Measurements from ENCODE around the gene GTF2F1.
"Not testable (repeated sequence)": the region's sequence is repeated elsewhere in the genome, so short reads cannot be mapped to it uniquely, and the experiment has no call there.

The GTF2F1 gene

DNA sequence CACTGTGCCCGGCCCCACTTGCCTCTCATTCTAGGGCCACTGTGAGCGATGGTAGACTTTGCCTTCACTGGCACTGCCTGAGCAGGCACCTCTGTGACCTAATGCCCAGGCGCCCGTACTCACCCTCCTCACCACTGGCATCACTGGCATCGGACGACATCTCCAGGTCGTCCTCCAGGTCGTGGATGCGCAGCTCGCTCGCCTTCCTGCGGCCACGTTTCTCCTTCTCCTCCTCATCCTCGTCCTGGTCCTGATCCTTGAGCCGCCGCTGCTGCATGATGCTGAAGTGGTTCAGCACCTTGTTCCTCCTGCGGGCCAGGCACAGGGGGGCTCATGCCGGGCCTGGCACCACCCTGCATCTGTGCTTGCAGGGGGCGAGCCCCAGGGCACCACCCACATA, 9.8 kb downstream of the GTF2F1 start:
- DNase-seq = no peak

DNA sequence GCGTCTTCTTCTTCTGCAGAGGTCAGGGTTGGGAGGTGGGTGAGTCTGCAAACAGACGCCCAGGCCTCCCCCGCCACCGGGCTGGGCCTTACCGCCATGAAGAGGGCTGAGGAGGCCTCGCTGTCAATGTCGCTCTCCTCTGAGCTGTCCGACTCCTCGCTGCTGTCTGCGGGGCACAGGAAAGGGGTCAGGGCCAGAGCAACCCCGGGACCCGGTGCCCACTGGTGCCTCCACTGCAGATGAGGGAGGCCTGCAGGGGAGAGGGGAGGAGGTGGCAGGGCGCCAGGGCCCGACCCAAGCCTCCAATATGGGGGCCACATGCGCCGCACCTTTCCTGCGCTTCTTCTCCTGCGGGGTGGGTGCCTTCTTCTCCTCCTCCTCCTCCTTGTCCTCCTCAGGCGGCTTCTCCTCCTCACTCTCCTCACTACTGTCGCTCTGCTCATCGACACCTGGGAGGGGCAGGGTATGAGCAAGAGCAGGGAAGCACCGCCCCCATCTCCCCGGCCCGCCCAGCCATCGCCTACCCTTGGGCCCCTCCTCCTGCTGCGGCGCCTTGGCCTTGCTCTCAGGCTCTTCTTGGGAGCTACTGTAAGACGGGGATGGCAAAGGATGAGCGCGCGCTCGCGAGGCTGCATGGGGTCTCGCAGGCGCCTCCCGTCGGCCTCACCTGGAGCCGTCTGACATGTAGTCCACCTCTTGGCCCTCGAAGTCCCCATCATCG, 11.8 kb downstream of the GTF2F1 start:
- no peak for DNase-seq

DNA sequence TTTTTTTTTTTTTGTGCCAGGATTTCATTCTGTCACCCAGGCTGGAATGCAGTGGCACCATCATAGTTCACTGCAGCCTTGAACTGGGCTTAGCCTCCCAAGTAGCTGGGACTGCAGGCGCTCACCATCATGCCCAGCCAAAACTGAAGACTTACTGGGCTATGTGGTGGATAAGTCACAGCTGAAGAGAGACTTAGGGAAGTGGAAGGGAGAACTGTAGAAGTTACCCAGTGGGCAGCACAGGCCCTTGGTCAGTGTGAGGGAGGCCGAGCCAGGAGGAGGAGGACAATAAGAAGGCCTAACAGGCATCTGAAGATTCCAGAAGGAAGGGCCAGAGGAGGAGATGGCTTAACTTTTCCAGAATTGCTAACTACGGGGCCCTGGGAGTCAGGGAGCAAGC, 13.2 kb downstream of the GTF2F1 start:
- DNase-seq = no peak

DNA sequence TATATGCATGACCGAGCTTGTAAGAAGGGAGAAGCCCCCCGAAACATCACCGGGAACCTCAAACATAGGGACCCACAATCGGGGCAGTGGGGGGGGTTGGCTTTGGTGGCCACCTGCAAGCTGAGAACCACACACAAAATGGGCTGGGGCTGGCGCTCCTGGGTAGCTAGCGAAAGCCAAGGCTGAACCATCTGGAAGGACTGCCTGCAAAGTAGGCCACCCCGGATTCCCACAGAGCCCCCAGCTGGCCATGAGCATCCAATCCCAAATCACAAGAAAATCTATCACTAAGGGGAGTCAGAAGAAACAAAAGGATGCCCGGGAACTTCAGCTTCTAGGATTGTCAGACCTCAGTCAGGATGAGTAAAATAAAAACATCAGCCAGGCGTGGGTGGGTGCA, 14.5 kb downstream of the GTF2F1 start:
- no peak for DNase-seq

DNA sequence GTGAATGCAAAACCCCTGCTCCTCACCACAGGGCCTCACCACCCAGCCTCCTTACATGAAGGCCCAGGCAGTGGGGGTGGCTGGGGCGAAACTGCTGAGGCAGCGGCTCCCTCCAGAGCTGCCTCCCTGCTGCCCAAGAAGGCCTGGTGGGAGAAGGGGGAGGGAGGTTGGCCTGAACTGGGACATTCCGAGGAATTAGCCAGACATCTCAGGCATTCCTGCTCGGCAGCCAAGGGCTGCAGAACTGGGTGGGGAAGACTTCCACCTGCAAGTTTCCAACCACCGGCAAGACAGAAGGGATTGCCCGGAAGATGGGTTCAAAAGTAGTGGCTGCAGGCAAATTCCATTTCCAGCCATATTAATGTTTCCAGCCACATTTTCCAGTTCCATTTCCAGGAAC, 14.9 kb downstream of the GTF2F1 start:
- DNase-seq = no peak

DNA sequence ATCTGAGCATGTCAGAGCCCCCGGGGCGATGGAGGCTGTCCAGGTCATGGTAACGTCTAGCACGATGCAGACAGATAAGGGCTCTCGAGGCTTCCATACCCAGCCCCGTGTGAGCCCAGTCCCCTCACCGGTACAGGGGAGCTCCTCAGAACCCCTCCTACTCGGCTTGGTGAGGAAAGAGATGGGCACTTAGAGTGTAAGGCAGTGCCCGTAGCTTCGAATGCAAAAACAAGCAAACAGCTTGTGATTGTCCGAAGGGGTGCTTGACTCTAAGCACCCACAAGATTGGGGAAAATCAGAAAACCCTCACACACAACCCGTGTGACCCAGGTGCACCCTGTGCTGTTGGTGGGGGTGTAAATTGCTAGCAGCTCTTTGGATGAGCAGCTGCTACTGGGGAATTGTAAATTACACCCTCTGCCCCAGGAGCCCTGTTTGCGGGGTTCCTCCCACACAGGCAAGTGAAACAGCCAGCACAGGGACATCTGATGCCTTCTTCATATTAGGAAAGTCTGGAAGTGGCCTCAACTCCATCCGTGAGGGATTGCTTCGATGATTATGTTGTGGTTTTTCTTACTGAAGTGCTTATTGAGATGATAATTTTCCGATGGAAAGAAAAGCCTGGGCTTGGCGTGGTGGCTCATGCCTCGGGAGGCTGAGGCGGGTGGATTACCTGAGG, 16.3 kb downstream of the GTF2F1 start:
- no peak for DNase-seq

DNA sequence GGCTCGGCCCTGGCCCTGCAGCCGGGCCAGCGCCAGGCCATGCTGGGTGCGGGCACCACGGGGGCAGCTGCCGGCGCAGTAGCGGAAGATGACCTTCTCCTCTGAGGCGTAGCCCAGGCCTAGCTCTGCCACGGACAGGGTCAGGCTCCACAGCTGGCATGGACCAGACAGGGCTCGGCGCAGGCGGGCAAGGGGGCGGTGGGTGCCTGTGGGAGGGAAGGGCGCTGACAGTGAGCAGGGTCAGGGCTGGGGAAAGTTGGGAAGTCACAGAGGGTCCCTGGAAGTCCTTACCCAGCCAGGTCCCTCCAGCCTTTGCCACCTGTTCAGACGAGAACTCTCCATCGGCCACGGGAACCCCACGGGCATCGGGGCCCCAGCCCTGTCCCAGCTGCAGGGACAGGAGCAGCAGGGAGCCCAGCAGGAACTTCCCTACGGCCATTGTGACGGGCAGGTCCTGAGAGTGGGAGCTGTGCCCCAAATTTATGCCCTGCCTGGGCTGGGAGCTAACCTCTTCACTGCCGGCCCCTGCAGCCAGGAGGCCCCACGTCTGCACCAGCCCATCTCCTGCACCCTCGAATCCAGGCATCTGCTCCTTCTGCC, 17.5 kb downstream of the GTF2F1 start, which contains the start of gene PSPN:
PSPN (minus strand) TSS at position 523 of the 600 bp plus-strand sequence; CDS start at position 439, 84 bp downstream.
- DNase-seq = no peak

DNA sequence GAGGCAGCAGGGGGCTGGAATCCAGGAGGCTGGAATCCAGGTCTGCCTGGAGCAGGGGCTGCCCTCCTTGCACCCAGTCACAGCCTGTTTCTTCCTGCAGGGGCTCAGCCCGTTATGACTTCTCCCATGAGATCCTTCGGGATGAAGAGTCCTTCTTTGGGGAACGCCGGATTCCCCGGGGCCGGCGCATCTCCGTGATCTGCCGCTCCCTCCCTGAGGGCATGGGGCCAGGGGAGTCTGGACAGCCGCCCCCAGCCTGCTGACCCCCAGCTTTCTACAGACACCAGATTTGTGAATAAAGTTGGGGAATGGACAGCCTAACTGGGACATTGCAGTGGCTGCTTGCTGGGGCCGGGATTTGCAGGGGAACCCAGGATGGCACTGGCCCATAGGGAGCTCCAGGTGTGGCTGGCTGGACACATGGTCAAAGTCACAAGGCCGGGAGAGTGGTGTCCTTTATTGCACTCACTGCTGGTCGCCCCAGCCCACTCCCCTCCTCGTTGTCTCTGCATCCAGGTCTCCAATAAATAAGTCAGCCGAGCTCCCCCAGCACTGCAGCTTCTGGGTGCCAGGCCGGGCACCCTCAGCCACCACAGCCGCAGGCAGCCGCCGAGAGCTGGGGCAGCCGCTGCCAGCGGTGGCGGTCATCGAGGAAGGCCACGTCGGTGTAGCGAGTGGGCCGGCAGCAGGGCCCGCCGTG, 18.1 kb downstream of the GTF2F1 start:
- no peak for DNase-seq

DNA sequence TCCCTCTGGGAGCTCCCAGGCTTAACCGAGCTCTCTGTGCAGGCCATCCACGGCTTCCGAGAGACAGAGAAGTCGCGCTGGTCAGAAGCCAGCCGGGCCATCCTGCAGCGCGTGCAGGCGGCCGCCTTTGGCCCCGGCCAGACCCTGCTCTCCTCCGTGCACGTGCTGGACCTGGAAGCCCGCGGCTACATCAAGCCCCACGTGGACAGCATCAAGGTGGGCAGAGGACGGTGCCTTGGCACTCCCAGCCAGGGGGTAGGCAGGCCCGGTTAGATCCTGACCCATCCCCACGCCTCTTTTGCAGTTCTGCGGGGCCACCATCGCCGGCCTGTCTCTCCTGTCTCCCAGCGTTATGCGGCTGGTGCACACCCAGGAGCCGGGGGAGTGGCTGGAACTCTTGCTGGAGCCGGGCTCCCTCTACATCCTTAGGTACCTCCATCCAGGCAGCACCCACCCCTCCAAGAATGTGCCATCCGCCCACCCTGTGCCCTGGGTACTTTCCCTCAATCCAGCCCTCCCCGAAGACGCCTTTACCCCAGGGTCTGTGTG, 18.7 kb downstream of the GTF2F1 start:
- no peak for DNase-seq

DNA sequence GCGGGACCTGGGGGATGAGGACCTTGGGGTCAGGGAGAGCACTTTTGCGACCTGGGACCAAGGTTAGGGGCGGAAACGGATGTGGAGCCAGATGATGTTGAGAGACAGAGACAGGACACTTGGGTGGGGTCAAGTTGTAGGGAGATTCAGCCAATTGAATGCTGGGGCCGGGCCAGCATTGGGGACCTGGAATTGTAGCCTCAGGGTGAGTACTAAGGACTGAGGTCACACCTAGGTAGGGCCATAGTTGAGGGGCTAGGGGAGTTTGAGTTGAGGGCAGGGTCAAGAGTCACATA, 19.2 kb downstream of the GTF2F1 start:
- DNase-seq = no peak

DNA sequence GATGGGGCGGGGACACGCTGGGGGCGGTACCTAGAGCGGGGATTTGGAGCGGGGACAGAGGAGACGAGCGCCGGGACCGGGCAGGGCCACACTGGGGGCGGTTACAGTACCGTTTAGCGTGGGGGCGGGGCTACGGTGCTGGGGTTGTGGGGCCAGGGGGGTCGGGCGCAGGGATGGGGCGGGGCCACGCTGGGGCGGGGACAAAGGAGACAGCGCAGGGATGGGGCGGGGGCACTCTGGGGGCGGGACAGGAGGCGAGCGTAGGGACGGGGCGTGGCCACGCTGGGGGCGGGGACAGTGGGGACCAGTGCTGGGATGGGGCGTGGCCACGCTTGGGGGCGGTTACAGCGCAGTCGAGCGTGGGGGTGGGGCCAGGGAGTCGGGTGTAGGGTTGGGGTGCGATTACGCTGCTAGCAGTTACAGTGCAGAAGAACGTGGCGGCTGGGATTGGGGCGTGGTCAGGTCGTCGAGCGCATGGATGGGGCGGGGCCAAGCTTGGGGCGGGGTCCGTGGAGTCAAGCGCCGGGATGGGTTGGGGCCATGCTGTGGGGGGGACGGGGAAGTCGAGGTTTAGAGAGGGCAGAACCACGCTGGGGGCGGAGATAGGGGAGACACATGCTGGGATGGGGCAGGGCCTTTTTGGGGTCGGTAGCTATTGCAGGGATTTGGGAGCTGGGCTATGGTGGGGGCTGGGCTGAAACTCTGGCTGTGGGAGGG, 19.7 kb downstream of the GTF2F1 start:
- peak; percentile 98 for DNase-seq

DNA sequence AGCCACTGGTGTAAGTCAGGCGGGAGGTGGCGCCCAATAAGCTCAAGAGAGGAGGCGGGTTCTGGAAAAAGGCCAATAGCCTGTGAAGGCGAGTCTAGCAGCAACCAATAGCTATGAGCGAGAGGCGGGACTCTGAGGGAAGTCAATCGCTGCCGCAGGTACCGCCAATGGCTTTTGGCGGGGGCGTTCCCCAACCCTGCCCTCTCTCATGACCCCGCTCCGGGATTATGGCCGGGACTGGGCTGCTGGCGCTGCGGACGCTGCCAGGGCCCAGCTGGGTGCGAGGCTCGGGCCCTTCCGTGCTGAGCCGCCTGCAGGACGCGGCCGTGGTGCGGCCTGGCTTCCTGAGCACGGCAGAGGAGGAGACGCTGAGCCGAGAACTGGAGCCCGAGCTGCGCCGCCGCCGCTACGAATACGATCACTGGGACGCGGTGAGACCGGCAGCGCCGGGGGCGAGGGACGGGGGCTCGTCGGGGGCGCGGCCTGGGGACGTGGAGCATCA, 20.3 kb downstream of the GTF2F1 start, which contains the start of gene ALKBH7:
ALKBH7 (plus strand) TSS at position 201 of the 502 bp plus-strand sequence; CDS start at position 228, 27 bp downstream.
- DNase-seq = peak; percentile 99

DNA sequence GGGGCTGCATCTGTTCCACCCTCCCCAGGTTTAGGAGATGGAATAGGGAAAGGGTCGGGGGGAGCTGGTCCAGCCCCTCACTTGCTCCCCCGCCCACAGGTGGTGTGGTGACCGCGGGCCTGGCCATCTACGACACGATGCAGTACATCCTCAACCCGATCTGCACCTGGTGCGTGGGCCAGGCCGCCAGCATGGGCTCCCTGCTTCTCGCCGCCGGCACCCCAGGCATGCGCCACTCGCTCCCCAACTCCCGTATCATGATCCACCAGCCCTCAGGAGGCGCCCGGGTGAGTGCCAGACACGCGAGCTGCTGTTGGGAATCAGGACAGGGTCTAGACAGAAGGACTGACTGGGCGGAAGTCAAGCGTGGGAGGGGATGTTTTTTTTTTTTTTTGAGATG, 28.6 kb downstream of the GTF2F1 start:
- no peak for DNase-seq

DNA sequence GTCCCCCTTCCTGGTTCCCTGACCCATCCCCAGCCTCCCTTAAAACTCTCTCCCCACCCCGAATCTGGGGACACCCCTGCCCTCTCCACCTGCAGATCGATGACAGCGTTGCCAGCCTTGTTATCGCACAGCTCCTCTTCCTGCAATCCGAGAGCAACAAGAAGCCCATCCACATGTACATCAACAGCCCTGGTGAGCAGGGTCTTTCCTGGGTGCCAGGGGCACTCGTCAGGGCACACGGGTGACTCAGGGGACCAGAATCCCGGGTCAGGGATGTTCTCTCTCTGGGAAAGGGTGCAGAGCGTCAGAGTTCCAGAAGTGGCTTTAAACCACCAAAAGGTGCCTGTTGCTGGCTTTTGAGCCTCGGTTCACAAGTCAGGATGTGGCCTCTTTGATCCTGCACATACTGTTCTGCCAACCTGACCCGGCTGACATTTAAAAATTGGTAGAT, 30.6 kb downstream of the GTF2F1 start:
- DNase-seq = peak; percentile 24 to 62

DNA sequence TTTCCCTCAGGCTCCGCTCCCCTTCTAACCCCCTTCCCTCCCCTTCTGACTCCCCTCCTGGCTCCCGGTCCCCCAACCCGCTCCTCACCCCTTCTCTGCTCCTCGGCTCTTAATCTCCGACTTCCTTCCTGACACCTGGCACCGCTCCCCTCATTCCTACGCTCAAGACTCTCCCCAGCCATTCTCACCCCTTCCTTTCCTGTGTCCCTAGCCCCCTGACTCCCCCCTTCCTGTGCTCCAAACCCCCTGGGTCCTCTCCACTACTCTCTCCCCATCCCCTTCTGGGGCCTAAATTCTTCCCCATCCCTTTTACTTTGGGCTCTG, 31.0 kb downstream of the GTF2F1 start:
- DNase-seq = peak in 1 of 2 donors; percentile 19

DNA sequence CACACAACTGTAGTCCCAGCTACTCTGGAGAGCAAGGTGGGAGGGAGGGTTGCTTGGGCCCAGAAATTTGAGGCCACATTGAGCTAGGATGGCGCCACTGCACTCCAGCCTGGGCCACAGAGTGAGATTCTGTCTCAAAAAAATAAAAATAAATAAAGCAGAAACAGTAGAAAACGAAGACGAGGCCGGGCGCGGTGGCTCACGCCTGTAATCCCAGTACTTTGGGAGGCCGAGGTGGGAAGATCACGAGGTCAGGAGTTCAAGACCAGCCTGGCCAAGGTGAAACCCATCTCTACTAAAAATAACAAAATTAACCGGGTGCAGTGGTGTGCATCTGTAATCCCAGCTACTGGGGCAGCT, 32.1 kb downstream of the GTF2F1 start:
- DNase-seq = not testable (repeated sequence)

DNA sequence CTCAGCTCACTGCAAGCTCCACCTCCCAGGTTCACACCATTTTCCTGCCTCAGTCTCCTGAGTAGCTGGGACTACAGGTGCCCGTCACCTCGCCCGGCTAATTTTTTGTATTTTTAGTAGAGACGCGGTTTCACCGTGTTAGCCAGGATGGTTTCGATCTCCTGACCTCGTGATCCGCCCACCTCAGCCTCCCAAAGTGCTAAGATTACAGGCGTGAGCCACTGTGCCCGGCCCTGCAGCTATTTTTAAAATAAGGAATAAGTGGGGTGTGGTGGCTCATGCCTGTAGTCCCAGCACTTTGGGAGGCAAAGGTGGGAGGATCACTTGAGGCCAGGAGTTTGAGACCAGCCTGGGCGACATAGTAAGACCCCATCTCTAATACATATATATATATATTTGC, 32.5 kb downstream of the GTF2F1 start:
- not testable (repeated sequence) for DNase-seq

DNA sequence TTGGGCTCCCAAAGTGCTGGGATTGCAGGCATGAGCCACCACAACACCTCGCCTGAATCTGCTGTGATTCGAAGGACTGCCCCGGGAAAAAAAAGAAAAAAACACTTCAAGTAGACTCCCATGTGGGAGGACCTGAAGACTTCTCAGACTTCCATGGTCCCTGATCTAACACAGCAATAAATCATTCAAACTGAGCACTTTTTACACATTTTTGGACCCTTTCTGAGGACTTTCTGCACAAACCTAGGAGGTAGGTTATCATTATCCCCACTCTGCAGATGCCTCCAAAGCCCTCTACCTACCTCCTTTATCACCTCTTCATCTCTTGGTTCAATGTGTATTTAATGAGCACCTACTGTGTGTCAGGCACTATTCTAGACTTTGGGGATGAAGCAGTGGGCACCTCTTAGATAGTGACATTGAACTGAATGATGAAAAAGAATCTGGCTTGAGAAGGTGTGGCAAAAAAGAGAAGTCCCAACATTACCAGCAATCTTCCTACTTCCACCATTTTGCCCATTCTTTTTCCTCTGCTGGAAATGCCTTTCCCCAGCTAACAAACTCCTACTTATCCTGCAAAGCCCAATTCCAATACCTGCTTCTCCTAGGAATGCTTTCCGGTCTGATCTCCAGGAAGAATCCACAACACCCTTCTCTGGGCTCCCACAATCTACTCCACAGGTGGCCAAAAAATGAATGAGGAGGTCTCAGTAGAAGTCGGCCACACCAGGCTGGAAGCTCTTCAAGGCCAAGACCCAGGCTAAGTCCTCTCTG, 33.2 kb downstream of the GTF2F1 start:
- no peak for DNase-seq

DNA sequence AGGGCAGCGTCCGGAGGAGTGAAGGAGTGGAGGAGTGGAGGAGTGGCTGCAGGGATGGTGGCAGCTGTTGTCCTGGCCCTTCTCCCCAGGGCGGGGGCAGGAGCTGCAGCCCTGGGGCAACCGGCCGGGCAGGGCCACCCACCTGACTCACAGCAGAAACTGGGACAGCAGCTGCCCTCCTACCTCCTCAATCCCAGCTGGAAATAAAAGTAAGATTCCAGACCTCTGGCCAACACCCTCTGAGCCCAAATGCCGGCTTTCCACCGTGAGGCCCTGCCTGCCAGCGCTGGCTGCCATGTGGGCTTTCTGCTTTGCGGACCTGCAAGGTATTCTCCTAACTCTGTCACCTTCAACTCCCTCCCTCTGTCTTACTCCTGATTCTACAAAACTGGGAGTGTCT, 35.0 kb downstream of the GTF2F1 start:
- DNase-seq = no peak

DNA sequence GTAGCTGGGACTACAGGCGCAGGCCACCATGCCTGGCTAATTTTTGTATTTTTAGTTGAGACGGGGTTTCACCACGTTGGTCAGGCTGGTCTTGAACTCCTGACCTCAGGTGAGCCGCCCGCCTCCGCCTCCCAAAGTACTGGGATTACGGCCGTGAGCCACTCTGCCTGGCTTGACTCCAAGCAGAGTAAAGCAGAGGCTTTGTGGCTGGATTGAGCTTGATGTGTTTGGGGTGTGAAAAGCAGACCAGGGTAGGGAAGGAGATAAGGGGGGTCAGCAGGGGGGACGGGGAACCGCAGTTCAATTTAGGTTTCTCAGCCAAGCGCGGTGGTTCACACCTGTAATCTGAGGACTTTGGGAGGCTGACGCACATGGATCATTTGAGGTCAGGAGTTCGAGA, 35.8 kb downstream of the GTF2F1 start:
- DNase-seq = no peak

DNA sequence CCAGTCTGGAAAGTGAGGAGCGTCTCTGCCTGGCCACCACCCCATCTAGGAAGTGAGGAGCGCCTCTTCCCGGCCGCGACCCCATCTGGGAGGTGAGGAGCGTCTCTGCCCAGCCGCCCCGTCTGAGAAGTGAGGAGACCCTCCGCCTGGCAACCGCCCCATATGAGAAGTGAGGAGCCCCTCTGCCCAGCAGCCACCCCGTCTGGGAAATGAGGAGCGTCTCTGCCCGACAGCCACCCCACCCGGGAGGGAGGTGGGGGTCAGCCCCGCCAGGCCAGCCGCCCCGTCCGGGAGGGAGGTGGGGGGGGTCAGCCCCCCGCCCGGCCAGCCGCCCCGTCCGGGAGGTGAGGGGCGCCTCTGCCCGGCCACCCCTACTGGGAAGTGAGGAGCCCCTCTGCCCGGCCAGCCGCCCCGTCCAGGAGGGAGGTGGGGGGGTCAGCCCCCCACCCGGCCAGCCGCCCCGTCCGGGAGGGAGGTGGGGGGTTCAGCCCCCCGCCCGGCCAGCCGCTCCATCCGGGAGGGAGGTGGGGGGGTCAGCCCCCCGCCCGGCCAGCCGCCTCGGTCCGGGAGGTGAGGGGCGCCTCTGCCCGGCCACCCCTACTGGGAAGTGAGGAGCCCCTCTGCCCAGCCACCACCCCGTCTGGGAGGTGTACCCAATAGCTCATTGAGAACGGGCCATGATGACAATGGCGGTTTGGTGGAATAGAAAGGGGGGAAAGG, 37.5 kb downstream of the GTF2F1 start:
- not testable (repeated sequence) for DNase-seq
